Hepatocyte (in vitro differentiated cells): ENCODE measurements around the gene COL15A1. TPM values are rescaled to one million over a fixed set of nuclear protein-coding genes. Genes with fewer than 3 reads are reported as not detected.

Experiments used
- DNase-seq: peaks from one replicate; pipeline ENCODE4 v3.0.0-alpha.2; 2016; ENCODE audit warnings: low spot score
- H2AFZ ChIP-seq: fragments of 200-600 bp; sonication (generic); 2 replicates; pipeline ENCODE4 v1.6.0; 2016; ENCODE audit warnings: antibody characterized with exemption, mild to moderate bottlenecking
- H3K27ac ChIP-seq: fragments of 200-600 bp; sonication (generic); 2 replicates; pipeline ENCODE4 v1.5.1; 2016; ENCODE audit warnings: mild to moderate bottlenecking
- H3K27me3 ChIP-seq: fragments of 200-600 bp; sonication (generic); 2 replicates; pipeline ENCODE4 v1.6.1; 2016
- H3K36me3 ChIP-seq: fragments of 200-600 bp; sonication (generic); replicated peaks from 2 replicates; pipeline ENCODE4 v1.5.1; 2016; ENCODE audit warnings: low read depth; ENCODE audit not compliant: insufficient read depth
- H3K4me1 ChIP-seq: fragments of 200-600 bp; sonication (generic); 2 replicates; pipeline ENCODE4 v1.5.1; 2016; ENCODE audit warnings: mild to moderate bottlenecking, moderate library complexity; ENCODE audit not compliant: insufficient read depth
- H3K4me2 ChIP-seq: fragments of 200-600 bp; sonication (generic); 2 replicates; pipeline ENCODE4 v1.6.0; 2016
- H3K4me3 ChIP-seq: fragments of 200-600 bp; sonication (generic); 2 replicates; pipeline ENCODE4 v1.5.1; 2016; ENCODE audit warnings: mild to moderate bottlenecking
- H3K79me2 ChIP-seq: fragments of 200-600 bp; sonication (generic); 2 replicates; pipeline ENCODE4 v1.6.0; 2017; ENCODE audit warnings: mild to moderate bottlenecking
- H3K9me2 ChIP-seq: fragments of 200-600 bp; sonication (generic); replicated peaks from 2 replicates; pipeline ENCODE4 v1.6.0; 2017; ENCODE audit warnings: mild to moderate bottlenecking; ENCODE audit not compliant: insufficient read depth
- H3K9me3 ChIP-seq: fragments of 200-600 bp; sonication (generic); 2 replicates; pipeline ENCODE4 v1.5.1; 2016; ENCODE audit warnings: low read depth, mild to moderate bottlenecking
- H4K20me1 ChIP-seq: fragments of 200-600 bp; sonication (generic); 2 replicates; pipeline ENCODE4 v1.6.0; 2016; ENCODE audit warnings: mild to moderate bottlenecking; ENCODE audit not compliant: insufficient read depth, poor library complexity, severe bottlenecking
- CTCF ChIP-seq: fragments of 200-600 bp; sonication (generic); IDR thresholded peaks from 2 replicates; pipeline ENCODE4 v1.5.1; 2016; ENCODE audit warnings: antibody characterized with exemption, mild to moderate bottlenecking; ENCODE audit not compliant: poor library complexity
- EZH2 ChIP-seq: fragments of 200-600 bp; sonication (generic); IDR thresholded peaks from 2 replicates; pipeline ENCODE4 v1.6.1; 2016; ENCODE audit warnings: antibody characterized with exemption, mild to moderate bottlenecking, borderline replicate concordance
- EZH2phosphoT487 ChIP-seq: fragments of 200-600 bp; sonication (generic); IDR thresholded peaks from one replicate; pipeline ENCODE4 v1.6.1; 2018; ENCODE audit warnings: antibody characterized with exemption, mild to moderate bottlenecking, low read depth, moderate library complexity; ENCODE audit not compliant: unreplicated experiment, severe bottlenecking
- WGBS: methylation state at CpG from one replicate; pipeline ENCODE4 v1.1.6; 2016; ENCODE audit warnings: low lambda C conversion rate; ENCODE audit errors: missing lambda C conversion rate; 5-methylcytosine and 5-hydroxymethylcytosine counted together
- polyA plus RNA-seq: library from polyadenylated mRNA; unstranded; fragments of >200 nt; fragmentation: Nextera tagmentation; extraction: Ambion mirVana; gene quantifications from 2 replicates; pipeline ENCODE4 v1.2.1, GENCODE V29; 2016
- total RNA-seq: library from RNA; depleted of rRNA; stranded (reverse); fragments of >200 nt; gene quantifications from 2 replicates; pipeline ENCODE4 v1.2.3, GENCODE V29; 2014

The COL15A1 gene
- total and polyA plus RNA-seq, 2 experiments from 2014 or later = 97.6 to 106 TPM

- TF ChIP-seq EZH2 = no peak
- TF ChIP-seq CTCF = no peak
- no peak for TF ChIP-seq EZH2phosphoT487
- 73% methylated on average over 10 of the region's 10 CpGs for WGBS
- no peaks in the 10 kb centered on the region for H3K27me3 ChIP-seq
- H3K36me3 ChIP-seq = no peaks in the 10 kb centered on the region
- DNase-seq = peak; percentile 46
- H3K9me3 ChIP-seq = no peaks in the 10 kb centered on the region
- peak overlapping the region; percentile 85 for H3K27ac ChIP-seq
- peak overlapping the region; percentile 8 for H3K4me2 ChIP-seq
- H2AFZ ChIP-seq = no peak overlapping the region
- no peaks in the 10 kb centered on the region for H4K20me1 ChIP-seq
- H3K4me3 ChIP-seq = no peak overlapping the region
- H3K4me1 ChIP-seq = peaks cover 22% of the 10 kb centered on the region
- no peaks in the 10 kb centered on the region for H3K9me2 ChIP-seq
- no peaks in the 10 kb centered on the region for H3K79me2 ChIP-seq
These were observed 96.7 kb downstream of the COL15A1 start for GRCh38 chr9:99040251-99040900.

- H4K20me1 ChIP-seq = no peaks in the 10 kb centered on the region
- no peaks in the 10 kb centered on the region for H3K9me2 ChIP-seq
- no peaks in the 10 kb centered on the region for H3K36me3 ChIP-seq
- no peaks in the 10 kb centered on the region for H3K27me3 ChIP-seq
- no peak for TF ChIP-seq EZH2
- TF ChIP-seq EZH2phosphoT487 = no peak
- no peak for TF ChIP-seq CTCF
- H3K27ac ChIP-seq = peak overlapping the region; percentile 85
- H3K79me2 ChIP-seq = no peaks in the 10 kb centered on the region
- H3K4me3 ChIP-seq = no peak overlapping the region
- H3K4me2 ChIP-seq = no peak overlapping the region
- no peaks in the 10 kb centered on the region for H3K9me3 ChIP-seq
- peaks cover 22% of the 10 kb centered on the region for H3K4me1 ChIP-seq
- H2AFZ ChIP-seq = no peak overlapping the region
- peak; percentile 45 for DNase-seq
- WGBS = 73% methylated on average over 3 of the region's 3 CpGs
These were observed 97.3 kb downstream of the COL15A1 start for GRCh38 chr9:99040911-99041582.

GRCh38 chr9:99041618-99042017 lies 97.9 kb downstream of the COL15A1 start:
- Histone ChIP-seq H3K4me2 (no peak overlapping the region), H3K27ac (peak overlapping the region; percentile 55)
- 81% methylated on average over 4 of the region's 4 CpGs for WGBS

More at GRCh38 chr9:99041618-99042017, 97.9 kb downstream of the COL15A1 start:
- no peak for DNase-seq
- Histone ChIP-seq H3K9me2 (no peaks in the 10 kb centered on the region), H3K4me1 (peaks cover 22% of the 10 kb centered on the region), H3K4me3 (no peak overlapping the region), H3K79me2 (no peaks in the 10 kb centered on the region), H3K36me3 (no peaks in the 10 kb centered on the region), H2AFZ (no peak overlapping the region), H4K20me1 (no peaks in the 10 kb centered on the region), H3K9me3 (no peaks in the 10 kb centered on the region), H3K27me3 (no peaks in the 10 kb centered on the region)
- TF ChIP-seq EZH2 = no peak
- TF ChIP-seq EZH2phosphoT487 = no peak
- TF ChIP-seq CTCF = no peak
